COLO668 (cell line): ENCODE measurements around the gene CORO6.

Experiments
- DNase-seq: peaks from one replicate; lab custom pipeline; 2025; ENCODE audit not compliant: unreplicated experiment; lab: John Stamatoyannopoulos, UW

Gene CORO6

GRCh38 chr17:29578626-29579485 is 43.9 kb downstream of the CORO6 start:
- no peak for DNase-seq

- no peak for DNase-seq
These were observed 45.1 kb downstream of the CORO6 start for GRCh38 chr17:29577385-29578211.

- no peak for DNase-seq
These were observed 45.7 kb downstream of the CORO6 start for GRCh38 chr17:29577001-29577370.

- no peak for DNase-seq
These were observed 46.3 kb downstream of the CORO6 start for GRCh38 chr17:29576214-29577000.

- DNase-seq: no peak
These were observed 47.0 kb downstream of the CORO6 start for GRCh38 chr17:29575511-29576213.

GRCh38 chr17:29574732-29575510 is 47.8 kb downstream of the CORO6 start:
- DNase-seq: peak; percentile 42

- DNase-seq: no peak
These were observed 48.6 kb downstream of the CORO6 start for GRCh38 chr17:29573871-29574731.

GRCh38 chr17:29573558-29573869 is 49.2 kb downstream of the CORO6 start:
- DNase-seq: no peak

GRCh38 chr17:29572691-29573557 is 49.8 kb downstream of the CORO6 start:
- DNase-seq: no peak

- DNase-seq: no peak
These were observed 50.6 kb downstream of the CORO6 start for GRCh38 chr17:29571883-29572681.

GRCh38 chr17:29571486-29571882 is 51.2 kb downstream of the CORO6 start:
- DNase-seq: no peak

GRCh38 chr17:29570521-29570920 is 52.2 kb downstream of the CORO6 start:
- DNase-seq: no peak

GRCh38 chr17:29569245-29569950 is 53.3 kb downstream of the CORO6 start:
- DNase-seq: no peak

GRCh38 chr17:29568331-29569244 is 54.1 kb downstream of the CORO6 start, which contains the start of gene TP53I13:
Gene TP53I13 (plus strand): TSS chr17:29568701. CDS start chr17:29568759, 58 bp downstream.
- peak; percentile 76 for DNase-seq

- DNase-seq: peak; percentile 60
These were observed 55.0 kb downstream of the CORO6 start for GRCh38 chr17:29567554-29568330.
